Measurements from ENCODE around the gene LZTS3. TPM values are rescaled to one million over a fixed set of nuclear protein-coding genes. Genes with fewer than 3 reads are reported as not detected.

The LZTS3 gene
- total and polyA plus RNA-seq, 2 of the 8 experiments (the other 6 are each of a cell fraction or from before 2014, with no cell fraction given), result 31.8 to 33.5 TPM

GRCh38 chr20:3210346-3210745 lies 37.0 kb upstream of the LZTS3 start:
- Histone ChIP-seq H2BK12ac (ENCODE audit: low read depth, low read length) (no peak overlapping the region), H3K23ac (ENCODE audit: insufficient read length) (no peak overlapping the region), H3K23me2 (ENCODE audit: low read depth, low read length) (peaks cover 12% of the 10 kb centered on the region), H3K9me3 (ENCODE audit: insufficient read depth in 2 of 2, low read depth in 1 of 2, low read length in 1 of 2) (no peaks in the 10 kb centered on the region), H3K4me3 (ENCODE audit: extremely low read depth in 1 of 4, insufficient read depth in 2 of 4, low read depth in 3 of 4, low read length in 4 of 4) (peak overlapping the region; percentile 90 to 96 (median 94)), H2AK5ac (ENCODE audit: low read depth, low read length) (no peak overlapping the region), H2AFZ (ENCODE audit: low read length) (0 out of 2 replicates have a peak overlapping the region, but pooled peaks have one; percentile 73), H4K5ac (ENCODE audit: insufficient read length, low read depth, low read length) (no peak overlapping the region), H3K4me1 (replicated peaks in 1 of 4; ENCODE audit: control insufficient read depth in 3 of 4, insufficient read depth in 4 of 4, low read length in 3 of 4) (peaks cover 0 to 9% (median 1%) of the 10 kb centered on the region in 4 experiments; a peak in 4 of 7 replicates), H3K14ac (ENCODE audit: insufficient read length) (no peak overlapping the region), H3K4me2 (ENCODE audit: insufficient read depth in 1 of 2, low read depth in 2 of 2, low read length in 2 of 2) (peak overlapping the region; percentile 94 to 97), H3K27me3 (replicated peaks in 1 of 4; ENCODE audit: control insufficient read depth in 3 of 4, extremely low read depth in 1 of 4, insufficient read depth in 3 of 4, low read length in 3 of 4) (no peaks in the 10 kb centered on the region), H3K79me2 (ENCODE audit: control insufficient read depth in 1 of 2, insufficient read depth in 2 of 2, low read length in 2 of 2) (peaks cover 4 to 22% of the 10 kb centered on the region in 2 experiments; a peak in 3 of 4 replicates), H3K4ac (replicated peaks; ENCODE audit: insufficient read length, low read depth, low read length) (peak overlapping the region; percentile 27), H3K56ac (replicated peaks; ENCODE audit: insufficient read length, low read depth, low read length) (no peak overlapping the region), H2BK20ac (ENCODE audit: low read length) (no peak overlapping the region), H2BK15ac (ENCODE audit: low read length) (no peak overlapping the region), H3K27ac (ENCODE audit: low read depth, low read length) (no peak overlapping the region), H3K79me1 (ENCODE audit: low read depth, low read length) (peaks cover 13% of the 10 kb centered on the region), H2BK5ac (ENCODE audit: low read depth, low read length) (no peak overlapping the region), H4K8ac (ENCODE audit: extremely low read depth, insufficient read depth, low read length) (0 out of 2 replicates have a peak overlapping the region, but pooled peaks have one; percentile 20), H3K18ac (ENCODE audit: extremely low read depth, low read length) (no peak overlapping the region), H3K36me3 (ENCODE audit: control insufficient read depth in 2 of 4, insufficient read depth in 4 of 4, low read length in 3 of 4) (peaks cover 4 to 15% (median 10%) of the 10 kb centered on the region in 4 experiments; a peak in 7 of 8 replicates), H2BK120ac (replicated peaks; ENCODE audit: low read depth, low read length) (no peak overlapping the region), H4K91ac (replicated peaks; ENCODE audit: insufficient read length, low read length) (no peak overlapping the region), H3K9ac (replicated peaks in 1 of 4; ENCODE audit: extremely low read depth in 1 of 4, low read depth in 3 of 4, low read length in 3 of 4) (peak overlapping the region in 1 of 4 experiments; percentile 90; a peak in 2 of 7 replicates), H4K20me1 (replicated peaks in 1 of 2; ENCODE audit: control insufficient read depth in 1 of 2, insufficient read depth in 2 of 2, low read length in 2 of 2) (peaks cover 0 to 2% of the 10 kb centered on the region in 2 experiments)
- WGBS, 2 experiments (ENCODE audit: extremely low coverage in 1 of 2, insufficient coverage in 1 of 2, insufficient read length in 1 of 2, insufficient replicate concordance in 2 of 2, low coverage in 1 of 2, low lambda C conversion rate in 2 of 2, missing lambda C conversion rate in 1 of 2), result 95% methylated on average over 2 of the region's 2 CpGs; no CpG with 5 or more reads in 1 of the 2 experiments
- ChIA-PET POLR2A (ENCODE audit: partially characterized antibody) (interaction anchor here (1.4 to 3.6 kb wide), 9 partner anchors 8 to 69 kb away, joined by 3 to 14 read pairs (median 4); partner anchors contain the start of genes FASTKD5, SLC4A11 and UBOX5), CTCF (ENCODE audit: partially characterized antibody) (interaction anchor here (0.6 to 2.2 kb wide), 9 partner anchors 8 to 106 kb away, joined by 3 to 6 read pairs (median 3); no protein-coding TSS in a partner anchor)
- no peak for FAIRE-seq
- no peak for DNase-seq (ENCODE audit: low read depth in 1 of 2, low spot score in 2 of 2)
- no peak for TF ChIP-seq EGR1 (IDR thresholded peaks at IDR 0.05; ENCODE audit: borderline replicate concordance, low read depth, low read length)
- TF ChIP-seq CHD2 (IDR thresholded peaks at IDR 0.05; ENCODE audit: low read length), result no peak
- no peak for TF ChIP-seq USF2 (IDR thresholded peaks at IDR 0.05; ENCODE audit: low read length)
- no peak for TF ChIP-seq KDM4A (IDR thresholded peaks at IDR 0.05; ENCODE audit: low read depth, low read length, severe bottlenecking)
- TF ChIP-seq NANOG (IDR thresholded peaks at IDR 0.05; ENCODE audit: insufficient read depth, low read depth, low read length, poor library complexity, severe bottlenecking), result no peak
- TF ChIP-seq ZNF274 (IDR thresholded peaks at IDR 0.05; ENCODE audit: borderline replicate concordance, extremely low read depth, low read length), result no peak
- TF ChIP-seq FOSL1 (IDR thresholded peaks at IDR 0.05; ENCODE audit: insufficient read depth, low read depth, low read length), result no peak
- no peak for TF ChIP-seq GTF2F1 (IDR thresholded peaks at IDR 0.05; ENCODE audit: borderline replicate concordance, low read depth, low read length)
- TF ChIP-seq SP2 (IDR thresholded peaks at IDR 0.05; ENCODE audit: low read length), result no peak
- TF ChIP-seq MAX (IDR thresholded peaks at IDR 0.05), result no peak
- TF ChIP-seq BCL11A (IDR thresholded peaks at IDR 0.05; ENCODE audit: low read depth in 2 of 2, low read length in 2 of 2), result no peak
- no peak for TF ChIP-seq KDM1A (IDR thresholded peaks at IDR 0.05; ENCODE audit: borderline replicate concordance, low read length)

Measured in H1 (cell line).